Activated T-helper 1 cell treated with anti-CD3 and anti-CD28 coated beads, Interleukin-12 subunit alpha, Interleukin-12 subunit beta, Interleukin-2, Interleukin-4 antibody, amounts not matched to agents 30 ng/mL and 10 ng/mL and 1 ng/mL, durations not matched to agents 14 hours and 24 hours and 36 hours (primary cell): ENCODE results near the gene CDH6. TPM values are rescaled to one million over a fixed set of nuclear protein-coding genes. Genes with fewer than 3 reads are reported as not detected.

Experiments
- DNase-seq: peaks from one replicate; pipeline ENCODE4 v3.0.0; 2021; ENCODE audit warnings: low spot score
- H3K27ac Mint-ChIP-seq: one replicate; pipeline ENCODE4 v1.8.0; 2021; ENCODE audit warnings: mild to moderate bottlenecking, mixed read lengths
- H3K27me3 Mint-ChIP-seq: one replicate; pipeline ENCODE4 v1.8.0; 2022; ENCODE audit warnings: mild to moderate bottlenecking, moderate library complexity, mixed read lengths; ENCODE audit not compliant: insufficient read depth
- H3K36me3 Mint-ChIP-seq: one replicate; pipeline ENCODE4 v1.8.0; 2021; ENCODE audit warnings: low read depth, mixed read lengths
- H3K4me1 Mint-ChIP-seq: one replicate; pipeline ENCODE4 v1.8.0; 2021; ENCODE audit warnings: low read depth, mixed read lengths
- H3K4me3 Mint-ChIP-seq: one replicate; pipeline ENCODE4 v1.8.0; 2021; ENCODE audit warnings: mild to moderate bottlenecking, moderate library complexity, mixed read lengths
- H3K9me3 Mint-ChIP-seq: one replicate; pipeline ENCODE4 v1.8.0; 2021; ENCODE audit warnings: mixed read lengths
- intact Hi-C: fragments of 100-400 bp; cut with micrococcal nuclease; formaldehyde crosslinking; loops from one replicate; pipeline ENCODE4 v1.15.1; 2024
- total RNA-seq: library from RNA; stranded (reverse); gene quantifications from 2 replicates; pipeline ENCODE4 v1.2.3, GENCODE V29; 2022

CDH6 gene
- total RNA-seq, 1 donor from 2014 or later: not detected

DNA sequence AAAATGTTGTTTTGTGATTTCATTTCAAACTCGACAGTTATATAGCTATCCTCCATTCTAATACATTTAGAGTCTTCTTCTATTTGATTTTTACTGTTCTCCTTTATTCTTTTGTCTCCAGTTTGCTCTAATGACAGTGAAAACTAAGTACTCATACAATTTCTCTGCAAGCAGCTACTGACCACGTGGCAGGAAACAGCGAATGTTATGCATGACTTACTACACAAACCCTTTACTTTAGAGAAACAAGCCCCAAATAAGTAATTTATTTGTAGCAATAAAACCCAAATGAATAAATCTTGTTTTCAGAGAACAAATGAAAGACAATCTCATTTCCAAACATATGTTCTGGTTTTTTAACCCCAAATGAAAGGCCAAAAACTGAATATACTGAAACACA, 41.9 kb downstream of the CDH6 start:
- Mint-ChIP-seq H3K4me3 (no peak overlapping the region), H3K27ac (no peak overlapping the region), H3K4me1 (no peaks in the 10 kb centered on the region), H3K27me3 (no peaks in the 10 kb centered on the region), H3K36me3 (no peaks in the 10 kb centered on the region), H3K9me3 (no peaks in the 10 kb centered on the region)
- intact Hi-C loops: no loop called here
- no peak for DNase-seq

DNA sequence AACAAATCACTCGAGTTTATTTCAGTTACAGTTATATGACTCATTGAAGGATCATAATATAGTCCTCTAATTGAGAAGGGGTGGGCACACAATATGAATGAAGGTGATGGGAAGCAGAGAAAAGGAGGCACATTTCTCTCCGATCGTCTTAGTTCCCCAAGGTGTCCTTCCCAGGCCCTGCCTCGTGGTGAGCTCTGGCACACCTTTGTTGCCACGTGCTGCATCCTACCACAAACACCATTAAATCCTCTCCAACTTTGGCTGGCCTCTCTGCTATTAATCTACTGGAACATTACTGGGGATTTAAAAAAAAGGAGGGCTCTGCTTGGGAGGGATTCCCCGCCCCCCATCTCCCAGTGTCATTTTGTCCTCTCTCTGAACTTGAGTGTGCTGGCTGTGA, 42.9 kb downstream of the CDH6 start:
- Mint-ChIP-seq H3K27me3 (no peaks in the 10 kb centered on the region), H3K9me3 (no peaks in the 10 kb centered on the region), H3K4me3 (no peak overlapping the region), H3K27ac (no peak overlapping the region), H3K4me1 (no peaks in the 10 kb centered on the region), H3K36me3 (no peaks in the 10 kb centered on the region)
- no peak for DNase-seq
- intact Hi-C loops: no loop called here

DNA sequence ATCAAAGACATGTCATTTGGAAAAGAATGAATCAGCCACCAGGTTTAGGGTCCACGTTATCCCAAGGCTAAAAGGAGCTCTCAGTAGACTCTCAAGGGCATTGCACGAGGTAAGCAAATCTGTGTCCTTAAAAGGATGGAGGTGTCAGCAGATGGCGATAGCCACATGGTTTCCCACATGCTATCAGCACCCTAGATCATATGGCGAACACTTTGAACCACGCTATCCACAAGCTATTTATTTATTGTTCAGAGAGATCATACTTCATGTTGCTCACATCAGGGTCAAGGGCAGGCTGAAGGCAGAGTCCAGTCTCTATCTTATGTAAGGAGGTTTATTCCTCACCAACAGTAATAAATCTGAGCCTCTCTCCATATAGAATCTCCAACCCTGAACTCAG, 43.7 kb downstream of the CDH6 start:
- no peaks in the 10 kb centered on the region for H3K36me3 Mint-ChIP-seq
- no peak overlapping the region for H3K4me3 Mint-ChIP-seq
- no peak for DNase-seq
- H3K9me3 Mint-ChIP-seq: no peaks in the 10 kb centered on the region
- intact Hi-C loops: no loop called here
- H3K27ac Mint-ChIP-seq: no peak overlapping the region
- H3K27me3 Mint-ChIP-seq: no peaks in the 10 kb centered on the region
- no peaks in the 10 kb centered on the region for H3K4me1 Mint-ChIP-seq

DNA sequence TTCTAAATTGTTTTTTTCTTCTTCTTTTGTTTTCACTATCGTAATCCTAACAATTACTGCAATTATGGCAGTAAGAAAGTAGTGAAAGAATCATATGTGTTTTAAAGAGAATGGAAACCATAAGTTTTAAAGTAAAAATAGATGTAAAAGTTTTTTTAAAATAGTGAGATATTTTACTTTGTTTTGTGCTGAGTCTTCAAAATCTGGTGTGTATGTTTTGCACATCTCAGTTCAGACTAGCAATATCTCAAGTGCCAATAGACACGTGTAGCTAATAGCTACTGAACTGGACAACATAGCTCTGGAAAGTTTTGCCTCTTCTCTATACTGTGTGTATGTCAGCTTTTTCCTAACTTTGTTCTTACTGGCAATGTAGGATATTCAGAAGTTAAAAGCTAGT, 45.0 kb downstream of the CDH6 start:
- H3K4me3 Mint-ChIP-seq: no peak overlapping the region
- no peaks in the 10 kb centered on the region for H3K36me3 Mint-ChIP-seq
- no peaks in the 10 kb centered on the region for H3K9me3 Mint-ChIP-seq
- intact Hi-C loops: no loop called here
- no peaks in the 10 kb centered on the region for H3K4me1 Mint-ChIP-seq
- no peak for DNase-seq
- no peak overlapping the region for H3K27ac Mint-ChIP-seq
- H3K27me3 Mint-ChIP-seq: no peaks in the 10 kb centered on the region

DNA sequence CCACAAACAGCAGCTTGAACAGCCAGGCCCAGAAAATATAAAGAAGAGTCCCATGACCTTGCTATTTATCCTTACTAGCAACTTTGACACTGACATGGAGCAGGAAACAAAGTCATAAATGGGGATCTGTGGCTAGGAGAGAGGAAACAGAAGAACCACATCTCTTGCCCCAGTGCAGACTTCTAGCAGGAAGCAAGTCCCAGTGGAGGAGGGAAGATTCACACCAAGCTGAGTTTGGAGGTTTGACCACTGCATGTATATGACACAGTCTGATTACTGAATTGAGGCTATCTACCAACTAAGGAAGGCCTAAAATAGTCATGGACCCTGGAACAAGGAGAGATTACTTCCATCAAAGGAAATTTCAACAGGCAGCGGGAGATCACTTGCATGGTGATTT, 51.4 kb downstream of the CDH6 start:
- no peak overlapping the region for H3K27ac Mint-ChIP-seq
- H3K4me3 Mint-ChIP-seq: no peak overlapping the region
- no peaks in the 10 kb centered on the region for H3K9me3 Mint-ChIP-seq
- intact Hi-C loops: no loop called here
- no peaks in the 10 kb centered on the region for H3K36me3 Mint-ChIP-seq
- H3K27me3 Mint-ChIP-seq: no peaks in the 10 kb centered on the region
- no peak for DNase-seq
- H3K4me1 Mint-ChIP-seq: no peaks in the 10 kb centered on the region

DNA sequence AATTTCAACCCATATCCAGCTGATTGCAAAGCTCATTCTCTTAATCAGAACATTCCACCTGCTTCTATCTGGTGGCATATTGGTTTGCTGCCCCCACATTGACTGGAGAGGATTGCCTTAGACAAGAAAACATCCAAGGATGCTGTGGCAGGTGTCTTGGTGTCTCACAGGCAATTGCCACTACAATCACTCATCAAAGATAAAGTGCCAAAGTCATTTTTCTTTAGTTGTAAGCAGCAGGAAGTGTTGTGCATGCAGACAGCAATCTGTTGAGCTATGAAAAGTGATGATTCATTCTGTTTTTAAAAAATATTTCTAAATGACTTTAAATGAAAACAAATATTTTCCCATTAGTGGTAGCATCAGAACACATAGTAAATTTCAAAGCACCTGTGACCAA, 53.9 kb downstream of the CDH6 start:
- no peak for DNase-seq
- Mint-ChIP-seq H3K36me3 (no peaks in the 10 kb centered on the region), H3K4me1 (no peaks in the 10 kb centered on the region), H3K4me3 (no peak overlapping the region), H3K27ac (no peak overlapping the region), H3K27me3 (no peaks in the 10 kb centered on the region), H3K9me3 (peaks cover 5% of the 10 kb centered on the region)
- intact Hi-C loops: no loop called here

DNA sequence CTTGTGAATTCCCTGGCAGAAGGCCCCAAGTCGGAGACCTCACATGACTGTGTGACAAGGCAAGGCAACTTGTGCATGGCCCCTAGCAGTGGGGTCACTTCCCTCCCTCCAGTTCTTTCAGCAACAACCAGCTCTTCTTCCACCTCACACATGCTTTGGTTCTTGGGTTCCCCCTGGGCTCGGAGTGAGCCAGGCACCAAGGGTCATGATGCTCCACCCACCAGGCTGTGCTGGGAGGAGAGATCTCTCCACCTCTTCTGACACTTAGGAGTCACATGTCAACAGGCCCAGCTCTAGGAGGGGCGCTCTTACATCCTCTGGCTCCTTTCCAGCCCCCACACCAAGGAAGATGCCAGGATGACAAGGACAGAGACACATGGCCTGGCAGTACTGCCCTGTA, 56.7 kb downstream of the CDH6 start:
- Mint-ChIP-seq H3K27ac (no peak overlapping the region), H3K27me3 (no peaks in the 10 kb centered on the region), H3K4me1 (no peaks in the 10 kb centered on the region), H3K4me3 (no peak overlapping the region), H3K36me3 (no peaks in the 10 kb centered on the region), H3K9me3 (peaks cover 10% of the 10 kb centered on the region)
- intact Hi-C loops: no loop called here
- DNase-seq: no peak

DNA sequence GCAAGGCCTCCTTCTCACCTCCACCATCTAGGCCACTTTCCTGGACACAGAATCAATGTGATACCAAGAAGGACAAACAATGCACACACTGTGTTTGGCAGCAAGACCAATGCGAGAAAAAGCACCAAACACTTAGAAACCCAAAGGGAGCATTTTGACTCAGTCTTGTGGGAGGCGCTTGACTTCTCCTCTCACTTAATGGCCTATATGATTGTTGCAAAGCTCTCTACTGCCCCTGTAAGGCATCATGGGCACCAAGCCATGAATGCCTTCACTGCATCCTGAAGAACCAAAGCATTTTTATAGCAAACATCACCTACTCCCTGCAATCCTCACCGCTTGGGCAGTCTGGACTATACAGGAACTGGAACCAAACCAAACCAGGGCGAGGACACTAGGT, 57.5 kb downstream of the CDH6 start:
- intact Hi-C loops: no loop called here
- no peaks in the 10 kb centered on the region for H3K36me3 Mint-ChIP-seq
- H3K27ac Mint-ChIP-seq: no peak overlapping the region
- H3K4me3 Mint-ChIP-seq: no peak overlapping the region
- no peaks in the 10 kb centered on the region for H3K27me3 Mint-ChIP-seq
- no peak for DNase-seq
- H3K9me3 Mint-ChIP-seq: peaks cover 10% of the 10 kb centered on the region
- no peaks in the 10 kb centered on the region for H3K4me1 Mint-ChIP-seq

DNA sequence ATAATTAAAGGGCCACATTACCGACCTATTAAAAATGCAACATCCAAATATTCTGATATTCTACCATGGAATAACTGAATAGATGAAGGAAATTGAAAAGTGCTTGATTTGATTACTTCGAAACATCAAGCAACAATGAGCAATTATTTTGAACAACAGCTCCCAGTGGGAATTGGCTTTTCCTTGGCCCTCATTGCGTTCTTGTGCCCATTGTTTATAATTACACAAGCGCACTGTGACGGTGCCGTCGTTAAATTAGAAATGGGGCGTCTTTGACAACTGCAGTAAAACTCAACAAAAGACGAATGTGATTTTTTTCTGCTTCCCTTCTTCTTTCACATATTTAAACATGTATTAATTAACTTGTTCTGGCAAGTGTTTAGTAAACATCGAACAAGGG, 61.6 kb downstream of the CDH6 start:
- H3K9me3 Mint-ChIP-seq: peaks cover 10% of the 10 kb centered on the region
- no peak overlapping the region for H3K27ac Mint-ChIP-seq
- H3K27me3 Mint-ChIP-seq: no peaks in the 10 kb centered on the region
- no peaks in the 10 kb centered on the region for H3K4me1 Mint-ChIP-seq
- intact Hi-C loops: no loop called here
- H3K36me3 Mint-ChIP-seq: no peaks in the 10 kb centered on the region
- no peak for DNase-seq
- H3K4me3 Mint-ChIP-seq: no peak overlapping the region

DNA sequence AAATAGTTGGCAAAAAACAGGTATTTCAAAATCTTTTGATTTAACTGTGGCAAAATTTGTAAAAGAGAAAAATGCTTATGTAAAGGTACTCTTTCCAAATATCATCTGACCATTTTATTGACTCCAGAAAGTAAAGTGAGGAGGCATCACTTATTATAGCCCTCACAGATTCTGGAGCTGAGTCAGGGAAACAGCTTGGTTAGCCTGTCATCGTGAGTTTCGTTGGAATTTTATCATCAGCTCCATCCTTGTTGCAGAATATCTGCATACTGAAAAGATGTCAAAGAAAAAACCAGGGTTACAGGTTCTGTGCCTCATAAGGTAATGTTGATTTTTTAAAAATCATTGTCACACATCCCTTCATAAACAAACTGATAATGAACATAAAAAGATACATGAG, 74.8 kb downstream of the CDH6 start:
- Mint-ChIP-seq H3K9me3 (no peaks in the 10 kb centered on the region), H3K4me3 (no peak overlapping the region), H3K4me1 (no peaks in the 10 kb centered on the region), H3K27me3 (peaks cover 2% of the 10 kb centered on the region), H3K36me3 (no peaks in the 10 kb centered on the region), H3K27ac (no peak overlapping the region)
- DNase-seq: no peak
- intact Hi-C loops: no loop called here

DNA sequence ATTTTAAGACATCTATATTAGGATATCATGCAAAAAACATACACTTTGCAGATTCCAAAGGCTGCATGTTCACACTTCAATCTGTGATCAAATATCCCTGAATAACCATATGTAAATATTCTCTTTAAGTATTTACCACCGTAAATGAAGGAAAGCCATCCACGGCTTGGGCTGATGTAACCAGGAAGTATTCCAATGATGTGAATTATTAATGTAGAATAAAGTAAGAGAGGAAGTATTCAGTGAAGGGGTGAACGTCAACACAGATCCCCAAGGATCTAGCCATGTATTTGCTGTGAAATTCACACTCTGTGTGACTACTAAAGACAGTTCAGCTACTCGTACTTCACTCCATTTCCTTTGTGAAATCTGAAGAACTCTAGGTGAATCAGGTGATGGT, 75.2 kb downstream of the CDH6 start:
- Mint-ChIP-seq H3K36me3 (no peaks in the 10 kb centered on the region), H3K27me3 (peaks cover 2% of the 10 kb centered on the region), H3K9me3 (no peaks in the 10 kb centered on the region), H3K4me3 (no peak overlapping the region), H3K27ac (no peak overlapping the region), H3K4me1 (no peaks in the 10 kb centered on the region)
- no peak for DNase-seq
- intact Hi-C loops: no loop called here

DNA sequence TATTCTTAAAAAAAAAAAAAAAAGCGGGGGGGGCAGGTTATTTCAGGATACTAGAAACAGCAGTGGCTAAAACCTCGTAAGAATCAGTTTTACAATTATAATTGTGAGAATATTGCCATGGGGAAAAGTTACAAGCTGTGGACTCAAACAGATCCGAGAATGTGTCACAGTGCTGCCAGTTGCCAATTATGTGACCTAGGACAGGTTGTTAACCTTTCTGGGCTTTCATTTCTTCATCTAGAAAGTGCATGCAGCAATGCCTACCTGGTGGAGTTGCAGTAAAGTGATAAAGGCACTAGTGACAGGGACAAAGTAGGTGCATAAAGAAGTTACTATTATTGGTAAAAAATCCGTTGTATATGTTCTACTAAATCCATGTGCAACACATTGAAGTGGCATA, 75.8 kb downstream of the CDH6 start:
- intact Hi-C loops: no loop called here
- H3K27ac Mint-ChIP-seq: no peak overlapping the region
- H3K4me1 Mint-ChIP-seq: no peaks in the 10 kb centered on the region
- peaks cover 2% of the 10 kb centered on the region for H3K27me3 Mint-ChIP-seq
- DNase-seq: no peak
- no peak overlapping the region for H3K4me3 Mint-ChIP-seq
- no peaks in the 10 kb centered on the region for H3K36me3 Mint-ChIP-seq
- no peaks in the 10 kb centered on the region for H3K9me3 Mint-ChIP-seq

DNA sequence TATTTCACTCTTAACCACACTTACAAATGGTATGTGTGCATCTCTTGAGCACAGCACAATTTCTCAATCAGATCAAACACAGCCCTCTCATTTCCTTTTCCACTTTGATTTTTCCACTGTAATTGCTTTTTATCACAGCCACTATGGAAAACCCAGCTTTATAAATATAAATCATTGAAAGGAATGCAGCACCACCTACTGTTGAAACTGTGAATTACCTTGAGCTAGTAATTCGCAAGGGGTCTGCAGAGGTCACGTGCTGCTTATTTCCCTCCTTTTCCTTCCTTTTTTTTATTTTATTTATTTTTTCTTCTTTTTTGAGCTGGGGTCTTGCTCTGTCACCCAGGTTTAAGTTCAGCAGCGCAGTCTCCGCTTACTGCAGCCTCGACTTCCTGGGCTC, 76.9 kb downstream of the CDH6 start:
- intact Hi-C loops: no loop called here
- Mint-ChIP-seq H3K9me3 (no peaks in the 10 kb centered on the region), H3K27me3 (peaks cover 2% of the 10 kb centered on the region)

DNA sequence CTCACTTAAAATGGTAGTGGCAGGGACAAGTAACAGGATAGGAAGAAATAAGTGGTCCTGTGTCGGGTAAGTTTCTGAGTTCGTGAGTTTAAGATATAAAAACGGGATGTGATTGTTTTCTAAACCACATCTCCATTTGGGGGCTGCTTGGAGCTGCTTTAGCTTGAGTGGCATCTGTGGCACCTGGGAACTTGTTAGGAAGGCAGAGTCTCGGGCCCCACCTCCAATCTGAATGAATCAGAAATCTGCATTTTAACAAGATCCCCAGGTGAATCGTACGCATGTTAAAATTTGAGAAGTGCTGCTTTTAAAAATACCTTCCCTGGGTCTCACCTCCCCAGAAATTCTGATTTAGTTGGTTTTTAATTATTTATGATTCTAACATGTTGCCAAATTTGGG, 78.1 kb downstream of the CDH6 start:
- Mint-ChIP-seq H3K9me3 (no peaks in the 10 kb centered on the region), H3K27me3 (peaks cover 2% of the 10 kb centered on the region), H3K36me3 (no peaks in the 10 kb centered on the region), H3K27ac (no peak overlapping the region), H3K4me1 (no peaks in the 10 kb centered on the region), H3K4me3 (no peak overlapping the region)
- DNase-seq: no peak
- intact Hi-C loops: no loop called here

More for the DNA sequence above, 76.9 kb downstream of the CDH6 start:
- no peak overlapping the region for H3K4me3 Mint-ChIP-seq
- H3K36me3 Mint-ChIP-seq: no peaks in the 10 kb centered on the region
- no peak overlapping the region for H3K27ac Mint-ChIP-seq
- DNase-seq: no peak
- H3K4me1 Mint-ChIP-seq: no peaks in the 10 kb centered on the region
